ENCODE measurements around the gene TNFRSF11A. TPM values are rescaled to one million over a fixed set of nuclear protein-coding genes. Genes with fewer than 3 reads are reported as not detected.

TNFRSF11A gene
- total and polyA plus RNA-seq, 2 experiments from 2014 or later, result 4.1 to 5.6 TPM

DNA sequence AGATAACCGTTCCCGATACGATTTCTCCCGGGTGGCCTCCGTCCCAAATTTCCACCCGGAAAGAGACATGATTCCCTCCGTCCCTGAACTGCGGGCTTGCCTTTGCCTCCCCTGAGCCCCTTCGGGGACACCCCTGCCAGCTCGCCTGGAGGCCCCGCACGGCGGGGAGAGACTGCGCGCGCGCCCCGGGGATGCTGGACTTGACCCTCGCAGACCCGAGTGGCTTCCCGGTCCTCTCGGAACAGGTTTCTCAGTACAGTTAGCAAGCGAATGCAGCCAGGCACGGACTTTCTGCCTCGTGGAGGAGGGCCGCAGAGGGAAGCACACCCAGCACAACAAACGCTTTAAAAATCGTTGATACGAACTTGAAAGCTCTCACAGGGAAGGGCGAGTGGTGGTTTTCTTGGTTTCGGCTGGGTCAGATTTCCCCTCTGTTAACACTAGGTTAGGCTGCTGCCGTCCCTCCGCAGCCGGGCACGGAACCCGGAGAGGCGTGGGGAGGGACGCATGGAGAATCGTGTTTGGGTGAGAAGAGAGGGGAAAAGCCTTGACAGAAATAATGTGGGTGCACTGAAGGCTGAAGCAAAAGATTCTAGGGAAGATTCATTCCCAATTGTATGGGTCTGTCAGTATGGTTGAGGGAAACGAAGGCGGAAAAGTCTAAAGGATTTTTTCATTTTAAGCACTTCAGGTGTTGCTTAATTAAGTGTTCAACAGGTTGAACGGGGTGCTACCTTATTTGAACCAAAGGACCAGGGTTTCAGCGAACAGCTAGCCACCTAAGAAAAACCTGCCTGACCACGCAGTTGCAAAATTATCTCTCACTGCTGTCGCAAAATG, 916 bp downstream of the TNFRSF11A start:
- Histone ChIP-seq H3K4me3 (peak overlapping the region; percentile 67), H3K27ac (no peak overlapping the region), H2AFZ (peak overlapping the region; percentile 76), H3K27me3 (peaks cover 55% of the 10 kb centered on the region), H3K79me2 (no peaks in the 10 kb centered on the region), H3K36me3 (replicated peaks; ENCODE audit: insufficient read depth, low read depth) (no peaks in the 10 kb centered on the region), H4K20me1 (ENCODE audit: insufficient read depth, poor library complexity, severe bottlenecking) (no peaks in the 10 kb centered on the region), H3K4me2 (peak overlapping the region; percentile 99), H3K4me1 (ENCODE audit: insufficient read depth) (peaks cover 37% of the 10 kb centered on the region), H3K9me3 (ENCODE audit: low read depth) (no peaks in the 10 kb centered on the region), H3K9me2 (replicated peaks; ENCODE audit: insufficient read depth) (no peaks in the 10 kb centered on the region)
- 4% methylated on average over 45 of the region's 45 CpGs for WGBS (ENCODE audit: low lambda C conversion rate, missing lambda C conversion rate)
- no peak for DNase-seq (ENCODE audit: low spot score)
- TF ChIP-seq EZH2phosphoT487 (IDR thresholded peaks at IDR 0.05; ENCODE audit: low read depth, severe bottlenecking, unreplicated experiment) (no peak), EZH2 (IDR thresholded peaks at IDR 0.05; ENCODE audit: borderline replicate concordance) (no peak)
- TF ChIP-seq, protein P1, sequence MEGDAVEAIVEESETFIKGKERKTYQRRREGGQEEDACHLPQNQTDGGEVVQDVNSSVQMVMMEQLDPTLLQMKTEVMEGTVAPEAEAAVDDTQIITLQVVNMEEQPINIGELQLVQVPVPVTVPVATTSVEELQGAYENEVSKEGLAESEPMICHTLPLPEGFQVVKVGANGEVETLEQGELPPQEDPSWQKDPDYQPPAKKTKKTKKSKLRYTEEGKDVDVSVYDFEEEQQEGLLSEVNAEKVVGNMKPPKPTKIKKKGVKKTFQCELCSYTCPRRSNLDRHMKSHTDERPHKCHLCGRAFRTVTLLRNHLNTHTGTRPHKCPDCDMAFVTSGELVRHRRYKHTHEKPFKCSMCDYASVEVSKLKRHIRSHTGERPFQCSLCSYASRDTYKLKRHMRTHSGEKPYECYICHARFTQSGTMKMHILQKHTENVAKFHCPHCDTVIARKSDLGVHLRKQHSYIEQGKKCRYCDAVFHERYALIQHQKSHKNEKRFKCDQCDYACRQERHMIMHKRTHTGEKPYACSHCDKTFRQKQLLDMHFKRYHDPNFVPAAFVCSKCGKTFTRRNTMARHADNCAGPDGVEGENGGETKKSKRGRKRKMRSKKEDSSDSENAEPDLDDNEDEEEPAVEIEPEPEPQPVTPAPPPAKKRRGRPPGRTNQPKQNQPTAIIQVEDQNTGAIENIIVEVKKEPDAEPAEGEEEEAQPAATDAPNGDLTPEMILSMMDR (IDR thresholded peaks at IDR 0.05; ENCODE audit: poor library complexity), result no peak

GRCh38 chr18:62326646-62327348, 1.7 kb downstream of the TNFRSF11A start:
- Histone ChIP-seq H3K4me2 (peak overlapping the region; percentile 99), H3K36me3 (replicated peaks; ENCODE audit: insufficient read depth, low read depth) (no peaks in the 10 kb centered on the region), H3K27ac (no peak overlapping the region), H2AFZ (no peak overlapping the region), H3K27me3 (peaks cover 52% of the 10 kb centered on the region), H3K9me2 (replicated peaks; ENCODE audit: insufficient read depth) (no peaks in the 10 kb centered on the region), H3K9me3 (ENCODE audit: low read depth) (no peaks in the 10 kb centered on the region), H4K20me1 (ENCODE audit: insufficient read depth, poor library complexity, severe bottlenecking) (no peaks in the 10 kb centered on the region), H3K4me3 (peak overlapping the region; percentile 67), H3K79me2 (no peaks in the 10 kb centered on the region), H3K4me1 (ENCODE audit: insufficient read depth) (peaks cover 37% of the 10 kb centered on the region)
- WGBS (ENCODE audit: low lambda C conversion rate, missing lambda C conversion rate), result 38% methylated on average over 12 of the region's 12 CpGs
- DNase-seq (ENCODE audit: low spot score), result no peak
- TF ChIP-seq EZH2 (IDR thresholded peaks at IDR 0.05; ENCODE audit: borderline replicate concordance) (no peak), EZH2phosphoT487 (IDR thresholded peaks at IDR 0.05; ENCODE audit: low read depth, severe bottlenecking, unreplicated experiment) (no peak)
- TF ChIP-seq, protein P1 (IDR thresholded peaks at IDR 0.05; ENCODE audit: poor library complexity), result no peak

GRCh38 chr18:62327977-62328376, 2.9 kb downstream of the TNFRSF11A start:
- Histone ChIP-seq H3K4me1 (ENCODE audit: insufficient read depth) (peaks cover 37% of the 10 kb centered on the region), H3K27ac (peak overlapping the region; percentile 88), H3K9me2 (replicated peaks; ENCODE audit: insufficient read depth) (no peaks in the 10 kb centered on the region), H3K4me2 (peak overlapping the region; percentile 35), H2AFZ (no peak overlapping the region), H3K9me3 (ENCODE audit: low read depth) (no peaks in the 10 kb centered on the region), H3K27me3 (peaks cover 49% of the 10 kb centered on the region), H3K79me2 (no peaks in the 10 kb centered on the region), H4K20me1 (ENCODE audit: insufficient read depth, poor library complexity, severe bottlenecking) (no peaks in the 10 kb centered on the region), H3K4me3 (no peak overlapping the region), H3K36me3 (replicated peaks; ENCODE audit: insufficient read depth, low read depth) (no peaks in the 10 kb centered on the region)
- 43% methylated on average over 7 of the region's 7 CpGs for WGBS (ENCODE audit: low lambda C conversion rate, missing lambda C conversion rate)
- no peak for DNase-seq (ENCODE audit: low spot score)
- no peak for TF ChIP-seq EZH2phosphoT487 (IDR thresholded peaks at IDR 0.05; ENCODE audit: low read depth, severe bottlenecking, unreplicated experiment)
- TF ChIP-seq, protein P1 (IDR thresholded peaks at IDR 0.05; ENCODE audit: poor library complexity), result no peak
- TF ChIP-seq EZH2 (IDR thresholded peaks at IDR 0.05; ENCODE audit: borderline replicate concordance), result no peak

Data from hepatocyte (in vitro differentiated cells).